Ishikawa (cell line): ENCODE measurements around the gene SCTR.

Experiments used
- CEBPB ChIP-seq: IDR thresholded peaks from 2 replicates; pipeline ENCODE4 v1.6.1; 2012
- CREB1 ChIP-seq: IDR thresholded peaks from 2 replicates; pipeline ENCODE4 v1.6.1; 2012; ENCODE audit warnings: low read depth
- EGR1 ChIP-seq: IDR thresholded peaks from 2 replicates; pipeline ENCODE4 v1.6.1; 2012
- EP300 ChIP-seq: IDR thresholded peaks from 2 replicates; pipeline ENCODE4 v1.6.1; 2012; ENCODE audit warnings: borderline replicate concordance
- FOXM1 ChIP-seq: IDR thresholded peaks from 2 replicates; pipeline ENCODE4 v1.6.1; 2012; ENCODE audit warnings: low read depth, borderline replicate concordance
- NFIC ChIP-seq: IDR thresholded peaks from 2 replicates; pipeline ENCODE4 v1.6.1; 2012
- RAD21 ChIP-seq: IDR thresholded peaks from 2 replicates; pipeline ENCODE4 v1.6.1; 2012; ENCODE audit warnings: low read depth
- TAF1 ChIP-seq: IDR thresholded peaks from 2 replicates; pipeline ENCODE4 v1.6.1; 2012; ENCODE audit warnings: low read depth, mild to moderate bottlenecking
- TCF12 ChIP-seq: IDR thresholded peaks from 2 replicates; pipeline ENCODE4 v1.6.1; 2012; ENCODE audit warnings: low read depth
- TEAD4 ChIP-seq: IDR thresholded peaks from 2 replicates; pipeline ENCODE4 v1.6.1; 2012
- YY1 ChIP-seq: IDR thresholded peaks from 2 replicates; pipeline ENCODE4 v1.6.1; 2012; ENCODE audit warnings: low read depth
- ZBTB7A ChIP-seq: IDR thresholded peaks from 2 replicates; pipeline ENCODE4 v1.6.1; 2012; ENCODE audit warnings: low read depth
- TF ChIP-seq, protein P1 (sequence below): IDR thresholded peaks from 2 replicates; pipeline ENCODE4 v1.6.1; 2012
- TF ChIP-seq, protein P2 (sequence below): IDR thresholded peaks from 2 replicates; pipeline ENCODE4 v1.6.1; 2012; ENCODE audit warnings: low read depth, mild to moderate bottlenecking
- TF ChIP-seq, protein P3 (sequence below): IDR thresholded peaks from 2 replicates; pipeline ENCODE4 v1.6.1; 2012

Gene SCTR

DNA sequence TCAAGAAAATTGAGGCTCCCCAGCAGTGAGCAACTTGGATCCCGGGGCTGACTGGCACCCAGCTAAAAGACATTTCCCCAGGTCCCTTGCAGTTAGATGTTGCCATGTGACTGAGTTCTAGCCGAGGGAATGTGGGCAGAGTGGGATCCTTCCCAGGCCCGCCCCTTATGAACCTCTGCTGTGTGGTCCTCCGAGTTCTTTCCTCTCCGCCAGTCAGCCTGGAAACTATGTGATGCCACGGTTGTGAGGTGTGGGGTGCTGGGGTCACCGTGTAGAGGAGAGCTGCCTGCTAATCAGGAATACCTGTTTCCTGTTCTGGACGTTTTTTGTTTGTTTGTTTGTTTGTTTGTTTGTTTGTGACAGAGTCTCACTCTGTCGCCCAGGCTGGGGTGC, 47.2 kb downstream of the SCTR start:
- TF ChIP-seq TCF12, result no peak
- no peak for TF ChIP-seq RAD21
- TF ChIP-seq, protein P1, sequence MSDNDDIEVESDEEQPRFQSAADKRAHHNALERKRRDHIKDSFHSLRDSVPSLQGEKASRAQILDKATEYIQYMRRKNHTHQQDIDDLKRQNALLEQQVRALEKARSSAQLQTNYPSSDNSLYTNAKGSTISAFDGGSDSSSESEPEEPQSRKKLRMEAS, result no peak
- no peak for TF ChIP-seq ZBTB7A
- no peak for TF ChIP-seq EGR1
- TF ChIP-seq, protein P2, sequence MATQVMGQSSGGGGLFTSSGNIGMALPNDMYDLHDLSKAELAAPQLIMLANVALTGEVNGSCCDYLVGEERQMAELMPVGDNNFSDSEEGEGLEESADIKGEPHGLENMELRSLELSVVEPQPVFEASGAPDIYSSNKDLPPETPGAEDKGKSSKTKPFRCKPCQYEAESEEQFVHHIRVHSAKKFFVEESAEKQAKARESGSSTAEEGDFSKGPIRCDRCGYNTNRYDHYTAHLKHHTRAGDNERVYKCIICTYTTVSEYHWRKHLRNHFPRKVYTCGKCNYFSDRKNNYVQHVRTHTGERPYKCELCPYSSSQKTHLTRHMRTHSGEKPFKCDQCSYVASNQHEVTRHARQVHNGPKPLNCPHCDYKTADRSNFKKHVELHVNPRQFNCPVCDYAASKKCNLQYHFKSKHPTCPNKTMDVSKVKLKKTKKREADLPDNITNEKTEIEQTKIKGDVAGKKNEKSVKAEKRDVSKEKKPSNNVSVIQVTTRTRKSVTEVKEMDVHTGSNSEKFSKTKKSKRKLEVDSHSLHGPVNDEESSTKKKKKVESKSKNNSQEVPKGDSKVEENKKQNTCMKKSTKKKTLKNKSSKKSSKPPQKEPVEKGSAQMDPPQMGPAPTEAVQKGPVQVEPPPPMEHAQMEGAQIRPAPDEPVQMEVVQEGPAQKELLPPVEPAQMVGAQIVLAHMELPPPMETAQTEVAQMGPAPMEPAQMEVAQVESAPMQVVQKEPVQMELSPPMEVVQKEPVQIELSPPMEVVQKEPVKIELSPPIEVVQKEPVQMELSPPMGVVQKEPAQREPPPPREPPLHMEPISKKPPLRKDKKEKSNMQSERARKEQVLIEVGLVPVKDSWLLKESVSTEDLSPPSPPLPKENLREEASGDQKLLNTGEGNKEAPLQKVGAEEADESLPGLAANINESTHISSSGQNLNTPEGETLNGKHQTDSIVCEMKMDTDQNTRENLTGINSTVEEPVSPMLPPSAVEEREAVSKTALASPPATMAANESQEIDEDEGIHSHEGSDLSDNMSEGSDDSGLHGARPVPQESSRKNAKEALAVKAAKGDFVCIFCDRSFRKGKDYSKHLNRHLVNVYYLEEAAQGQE, result no peak
- no peak for TF ChIP-seq CREB1
- TF ChIP-seq FOXM1, result no peak
- TF ChIP-seq TEAD4, result no peak
- no peak for TF ChIP-seq NFIC
- TF ChIP-seq, protein P3, sequence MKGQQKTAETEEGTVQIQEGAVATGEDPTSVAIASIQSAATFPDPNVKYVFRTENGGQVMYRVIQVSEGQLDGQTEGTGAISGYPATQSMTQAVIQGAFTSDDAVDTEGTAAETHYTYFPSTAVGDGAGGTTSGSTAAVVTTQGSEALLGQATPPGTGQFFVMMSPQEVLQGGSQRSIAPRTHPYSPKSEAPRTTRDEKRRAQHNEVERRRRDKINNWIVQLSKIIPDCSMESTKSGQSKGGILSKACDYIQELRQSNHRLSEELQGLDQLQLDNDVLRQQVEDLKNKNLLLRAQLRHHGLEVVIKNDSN, result no peak
- no peak for TF ChIP-seq EP300
- no peak for TF ChIP-seq TAF1
- TF ChIP-seq YY1, result no peak
- no peak for TF ChIP-seq CEBPB

DNA sequence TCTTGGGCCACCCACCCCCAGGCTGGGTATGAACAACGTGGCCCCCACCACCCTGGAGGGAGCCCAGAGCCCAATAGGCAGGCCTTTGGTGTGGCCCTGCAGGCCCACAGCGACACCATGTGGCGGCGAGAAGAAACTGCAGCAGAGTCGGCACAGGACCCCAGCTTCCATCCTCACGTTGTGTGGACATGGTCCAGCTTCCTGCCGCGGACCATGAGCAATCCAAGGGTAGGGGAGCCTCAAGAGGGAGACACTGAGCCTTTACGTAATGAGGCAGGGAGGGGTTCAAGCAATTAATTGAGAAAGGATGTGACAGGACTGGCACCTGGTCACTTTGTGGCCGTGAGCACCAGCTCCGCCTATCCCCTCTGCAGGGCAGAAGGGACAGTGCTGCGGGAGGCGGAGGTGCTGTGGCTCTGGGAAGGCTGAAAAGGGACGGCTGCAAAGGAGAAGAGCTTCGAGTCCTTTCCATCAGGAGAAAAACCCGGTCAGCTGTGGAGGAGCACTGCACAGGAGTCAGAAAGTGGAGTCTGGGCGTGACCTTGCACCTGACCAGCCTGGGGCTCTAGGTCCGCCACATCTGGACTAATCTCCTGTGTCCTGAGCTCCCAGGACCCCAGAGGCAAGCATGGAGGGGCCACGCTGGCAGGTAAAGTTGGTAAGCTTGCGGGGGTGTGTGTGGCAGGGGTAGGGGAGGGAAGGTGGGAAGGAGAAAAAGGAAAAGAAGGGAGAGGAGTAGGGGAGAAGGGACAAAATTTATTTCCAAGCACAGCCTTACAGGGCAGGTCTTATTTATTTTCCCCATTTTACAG, 47.8 kb downstream of the SCTR start:
- peak; percentile 98 for TF ChIP-seq RAD21
- no peak for TF ChIP-seq CREB1

DNA sequence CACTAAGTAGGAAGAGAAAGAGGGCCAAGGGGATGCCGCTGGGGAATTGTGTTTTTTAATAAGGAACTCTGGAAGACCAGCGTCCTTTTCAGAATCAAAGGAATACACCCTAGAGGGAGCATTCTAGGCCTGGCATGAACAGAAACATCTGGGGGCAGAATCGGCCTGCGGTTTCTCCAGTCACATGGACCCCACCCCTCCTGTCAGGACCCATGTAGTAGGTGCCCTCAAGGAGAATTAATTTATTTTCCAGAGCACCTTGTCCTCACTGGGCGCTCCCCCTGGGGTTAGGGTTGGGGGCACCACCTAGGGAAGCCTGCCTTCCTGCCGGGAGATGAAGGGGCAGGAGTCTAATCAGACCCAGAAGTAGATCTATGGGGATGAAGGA, 48.4 kb downstream of the SCTR start:
- TF ChIP-seq FOXM1 (no peak), EGR1 (no peak), EP300 (no peak)

DNA sequence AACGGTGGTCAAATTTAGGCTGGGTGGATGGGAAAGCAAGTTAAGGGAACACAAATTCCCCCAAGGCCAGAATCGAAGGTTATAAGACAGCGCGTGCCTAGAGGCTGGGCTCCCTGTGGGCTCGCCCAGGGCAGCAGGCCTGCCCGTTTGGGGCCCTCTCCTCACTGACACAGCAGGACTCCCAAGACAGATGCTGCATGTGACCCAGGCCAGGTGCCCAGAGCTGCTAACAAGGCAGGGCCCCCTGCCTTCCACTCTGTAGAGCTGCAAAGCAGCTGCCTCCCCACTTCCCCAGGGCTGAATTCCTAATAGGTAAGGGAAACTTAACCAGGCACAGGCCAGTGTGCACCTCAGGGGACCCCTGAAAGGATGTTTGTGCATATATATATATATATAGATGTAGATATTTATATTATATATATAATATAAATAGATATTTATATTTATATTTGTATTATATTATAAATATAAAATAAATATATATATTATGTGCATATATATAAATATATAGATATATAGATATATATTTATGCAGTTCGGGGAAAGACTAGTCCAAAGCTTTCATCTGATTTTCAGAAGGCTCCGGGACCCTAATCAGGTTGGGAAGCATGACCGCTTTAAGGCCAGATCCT, 48.9 kb downstream of the SCTR start:
- TF ChIP-seq NFIC, result no peak
- no peak for TF ChIP-seq RAD21
- TF ChIP-seq ZBTB7A, result no peak
- TF ChIP-seq, protein P3, result no peak
- no peak for TF ChIP-seq EGR1
- TF ChIP-seq TEAD4, result no peak
- TF ChIP-seq EP300, result no peak
- TF ChIP-seq CREB1, result no peak
- no peak for TF ChIP-seq TAF1
- no peak for TF ChIP-seq TCF12
- TF ChIP-seq, protein P1, result no peak
- TF ChIP-seq CEBPB, result no peak
- no peak for TF ChIP-seq YY1
- TF ChIP-seq, protein P2, result no peak
- TF ChIP-seq FOXM1, result no peak

DNA sequence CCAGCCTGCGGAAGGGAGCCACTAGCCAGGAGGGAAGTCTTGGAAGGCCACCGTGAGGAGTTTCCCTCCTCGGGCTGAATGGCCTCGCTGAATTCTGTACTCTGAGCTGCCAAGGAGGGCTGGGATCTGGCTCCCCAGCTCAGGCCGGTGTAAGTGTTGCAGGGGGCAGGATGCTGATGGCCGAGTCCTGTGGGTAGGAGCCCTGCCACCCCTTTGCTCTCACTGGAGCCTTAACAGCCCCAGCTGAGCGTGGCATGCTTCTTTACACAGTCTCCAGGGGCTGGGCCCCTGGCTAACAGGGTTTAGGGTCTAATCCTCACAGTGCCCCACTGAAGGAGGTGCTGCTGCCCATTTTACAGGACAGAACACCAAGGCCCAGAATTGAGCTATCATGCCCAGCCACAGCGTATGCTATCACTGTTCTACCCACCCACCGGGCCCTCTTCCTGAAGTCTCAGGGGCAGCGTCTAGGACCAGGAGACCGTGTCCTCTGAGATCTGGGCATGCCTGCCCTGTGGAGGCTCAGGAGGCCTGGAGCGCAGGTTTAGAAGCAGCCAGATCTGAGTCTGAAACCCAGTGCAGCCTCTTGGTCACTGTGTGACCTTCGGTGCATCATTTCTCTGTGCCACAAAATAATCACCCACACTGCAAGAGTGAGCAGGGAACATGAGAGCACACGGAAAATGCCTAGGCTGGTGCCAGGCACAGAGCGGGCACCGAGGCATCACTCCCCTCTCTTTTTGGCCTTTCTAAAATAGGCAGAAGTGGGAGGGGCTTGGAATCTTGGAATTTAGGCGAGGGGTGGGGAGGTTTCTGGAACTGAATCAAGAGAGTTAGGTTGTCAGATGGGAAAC, 49.7 kb downstream of the SCTR start:
- TF ChIP-seq FOXM1 (no peak), TAF1 (no peak), NFIC (no peak), EGR1 (no peak), CREB1 (no peak), YY1 (no peak), RAD21 (no peak), ZBTB7A (no peak), TCF12 (no peak), EP300 (no peak)
- TF ChIP-seq, protein P2, result no peak
- TF ChIP-seq, protein P1, result no peak
- TF ChIP-seq, protein P3, result no peak
